ENCODE data around the gene SPATA31E1.
"Not testable (repeated sequence)": the region's sequence is repeated elsewhere in the genome, so short reads cannot be mapped to it uniquely, and the experiment has no call there.

SPATA31E1 gene

GRCh38 chr9:87884578-87885459 is 2.1 kb downstream of the SPATA31E1 start:
- no peak for DNase-seq (ENCODE audit: low read depth in 1 of 2, low spot score in 1 of 2)

- no peak for DNase-seq (ENCODE audit: low read depth in 1 of 2, low spot score in 1 of 2)
Measured at GRCh38 chr9:87885484-87886189, 3.0 kb downstream of the SPATA31E1 start.

DNA sequence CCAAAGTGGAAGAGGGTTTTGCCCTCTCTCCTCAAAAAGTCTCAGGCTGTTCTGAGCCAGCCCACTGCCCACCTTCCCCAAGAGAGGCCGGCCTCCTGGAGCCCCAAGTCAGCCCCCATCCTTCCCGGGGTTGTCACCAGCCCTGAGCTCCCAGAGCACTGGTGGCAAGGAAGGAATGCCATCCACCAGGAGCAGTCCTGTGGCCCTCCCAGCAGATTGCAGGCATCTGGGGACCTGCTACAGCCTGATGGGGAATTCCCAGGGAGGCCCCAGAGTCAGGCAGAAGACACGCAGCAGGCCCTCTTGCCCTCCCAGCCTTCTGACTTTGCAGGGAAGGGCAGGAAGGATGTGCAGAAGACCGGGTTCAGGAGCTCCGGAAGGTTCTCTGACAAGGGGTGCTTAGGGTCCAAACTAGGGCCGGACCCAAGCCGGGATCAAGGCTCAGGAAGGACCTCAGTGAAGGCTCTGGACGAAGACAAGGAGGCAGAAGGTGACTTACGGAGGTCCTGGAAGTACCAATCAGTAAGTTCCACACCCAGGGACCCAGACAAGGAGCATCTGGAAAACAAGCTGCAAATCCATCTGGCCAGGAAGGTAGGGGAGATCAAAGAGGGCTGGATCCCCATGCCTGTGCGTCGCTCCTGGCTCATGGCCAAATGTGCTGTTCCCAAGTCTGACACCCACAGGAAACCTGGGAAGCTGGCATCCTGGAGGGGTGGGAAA is 3.7 kb downstream of the SPATA31E1 start:
- no peak for DNase-seq (ENCODE audit: low read depth in 1 of 2, low spot score in 1 of 2)

- no peak for DNase-seq (ENCODE audit: low read depth in 1 of 2, low spot score in 1 of 2)
Measured at GRCh38 chr9:87886933-87887505, 4.3 kb downstream of the SPATA31E1 start.

GRCh38 chr9:87887661-87888480 is 5.2 kb downstream of the SPATA31E1 start:
- no peak for DNase-seq (ENCODE audit: low read depth in 1 of 2, low spot score in 1 of 2)

DNA sequence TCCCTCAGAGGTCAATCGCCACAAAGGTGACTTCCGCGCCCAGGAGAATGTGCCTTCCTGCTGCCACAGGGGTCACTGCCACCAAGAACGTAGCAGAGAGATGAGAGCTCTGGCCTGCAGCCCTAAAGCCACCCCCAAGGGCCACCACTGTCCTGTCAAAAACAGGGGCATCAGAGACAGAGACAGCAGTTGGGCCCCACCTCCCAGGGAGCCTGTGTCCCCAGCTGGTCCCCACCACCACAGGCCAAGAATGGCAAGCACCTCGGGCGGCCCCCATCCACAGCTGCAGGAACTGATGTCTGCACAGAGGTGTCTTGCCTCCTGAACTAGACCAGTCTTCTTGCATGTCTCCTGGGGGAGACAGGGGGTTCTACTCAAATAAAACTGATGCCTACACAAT is 5.8 kb downstream of the SPATA31E1 start:
- no peak for DNase-seq (ENCODE audit: low read depth in 1 of 2, low spot score in 1 of 2)

DNA sequence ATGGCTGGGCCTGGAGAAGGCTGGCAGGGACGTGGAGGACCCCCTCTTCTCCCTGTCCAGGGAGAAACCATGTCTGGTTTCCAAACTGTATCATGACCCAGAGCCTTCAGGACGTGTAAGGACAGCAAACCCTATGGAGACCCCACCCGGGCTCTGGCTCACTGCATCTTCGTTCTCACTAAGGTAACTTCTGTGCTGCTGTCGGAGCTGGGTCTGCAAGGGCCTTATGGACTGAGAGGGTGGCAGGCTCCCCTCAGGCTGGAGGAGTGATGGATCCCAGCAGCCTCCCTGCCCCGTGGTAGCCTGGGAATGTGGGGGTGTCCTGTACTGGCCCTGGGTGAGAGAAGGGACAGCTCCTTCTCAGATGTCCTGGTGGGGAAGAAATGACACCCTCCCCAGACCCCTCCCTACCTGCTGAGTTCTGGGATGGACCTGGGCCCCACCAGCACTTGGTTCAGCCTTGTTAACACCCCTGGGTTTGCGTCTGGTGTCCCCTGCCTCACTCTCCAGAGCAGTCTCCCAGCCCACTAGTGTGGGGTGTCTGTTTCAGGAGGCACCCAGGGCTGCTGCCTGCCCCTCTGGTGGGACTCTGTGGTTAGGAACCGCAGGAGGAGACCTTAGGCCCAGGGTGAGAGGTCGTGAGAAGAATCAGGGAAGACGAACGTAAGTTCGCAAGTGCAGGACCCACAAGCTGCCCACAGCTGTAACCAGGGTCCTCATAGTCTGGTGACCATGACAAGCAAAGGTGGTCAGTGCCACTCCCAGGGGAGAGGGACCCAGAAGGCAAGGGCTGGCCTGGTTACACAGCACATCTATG is 6.6 kb downstream of the SPATA31E1 start:
- no peak for DNase-seq (ENCODE audit: low read depth in 1 of 2, low spot score in 1 of 2)

DNA sequence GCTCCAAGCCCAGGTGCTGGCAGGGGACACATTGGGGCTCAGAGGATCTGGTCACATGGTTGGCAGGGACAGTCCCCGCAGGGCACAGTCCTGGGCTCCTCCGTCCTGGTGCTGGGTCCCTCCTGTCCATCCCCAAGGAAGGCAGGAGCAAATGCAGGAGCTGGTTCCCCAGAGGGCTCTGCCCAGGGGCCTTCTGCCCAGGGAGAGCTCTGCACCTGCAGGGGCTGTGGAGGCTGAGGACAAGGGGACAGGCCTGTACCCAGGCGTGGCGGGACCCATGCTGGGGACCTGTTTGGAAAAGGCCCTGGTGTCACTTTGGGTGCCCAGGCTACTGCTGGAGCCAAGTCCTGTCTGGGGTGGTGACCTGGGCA is 7.2 kb downstream of the SPATA31E1 start:
- no peak for DNase-seq (ENCODE audit: low read depth in 1 of 2, low spot score in 1 of 2)

DNA sequence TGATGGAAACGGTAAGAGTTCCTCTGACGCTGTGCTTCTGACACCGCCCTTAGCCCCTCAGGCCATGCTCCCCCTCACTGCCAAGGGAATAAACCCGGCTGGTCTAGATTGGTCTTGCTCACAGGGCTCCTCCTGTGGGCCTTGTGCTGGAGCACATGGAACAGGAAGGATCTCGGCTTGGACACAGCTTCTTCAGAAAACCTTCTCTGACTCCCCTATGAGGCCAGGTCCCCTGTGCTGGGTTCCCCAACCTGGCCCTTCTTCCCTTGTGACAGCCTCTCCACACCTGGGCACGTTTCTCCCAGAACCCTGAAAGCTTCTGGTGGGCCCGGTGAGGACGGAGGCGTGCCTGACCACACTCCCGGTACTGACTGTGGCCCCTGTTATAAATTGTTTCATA is 8.2 kb downstream of the SPATA31E1 start:
- DNase-seq (ENCODE audit: low read depth in 1 of 2, low spot score in 1 of 2): no peak

- DNase-seq (ENCODE audit: low read depth in 1 of 2, low spot score in 1 of 2): no peak
Measured at GRCh38 chr9:87891754-87892153, 9.1 kb downstream of the SPATA31E1 start.

DNA sequence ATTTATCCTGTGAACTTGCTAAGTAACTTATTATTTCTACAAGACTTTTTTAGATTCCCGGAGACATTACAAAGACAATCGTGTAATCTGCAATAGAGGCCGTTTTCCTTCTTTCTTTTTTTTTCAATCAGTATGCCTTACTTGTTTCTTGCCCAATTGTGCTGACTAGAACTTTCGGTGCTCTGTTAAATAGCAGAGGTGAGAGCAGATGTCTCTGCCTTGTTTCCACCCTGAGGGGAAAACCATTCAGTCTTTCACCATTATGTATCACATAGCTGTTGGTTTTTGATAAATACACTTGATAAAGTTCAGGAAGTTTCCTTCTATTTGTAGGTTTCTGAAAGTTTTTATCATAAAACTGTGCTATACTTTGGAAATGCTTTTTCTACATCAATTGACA is 10.3 kb downstream of the SPATA31E1 start:
- DNase-seq (ENCODE audit: low read depth in 1 of 2, low spot score in 1 of 2): no peak

- no peak for DNase-seq (ENCODE audit: low read depth in 1 of 2, low spot score in 1 of 2)
Measured at GRCh38 chr9:87894998-87895625, 12.4 kb downstream of the SPATA31E1 start.

DNA sequence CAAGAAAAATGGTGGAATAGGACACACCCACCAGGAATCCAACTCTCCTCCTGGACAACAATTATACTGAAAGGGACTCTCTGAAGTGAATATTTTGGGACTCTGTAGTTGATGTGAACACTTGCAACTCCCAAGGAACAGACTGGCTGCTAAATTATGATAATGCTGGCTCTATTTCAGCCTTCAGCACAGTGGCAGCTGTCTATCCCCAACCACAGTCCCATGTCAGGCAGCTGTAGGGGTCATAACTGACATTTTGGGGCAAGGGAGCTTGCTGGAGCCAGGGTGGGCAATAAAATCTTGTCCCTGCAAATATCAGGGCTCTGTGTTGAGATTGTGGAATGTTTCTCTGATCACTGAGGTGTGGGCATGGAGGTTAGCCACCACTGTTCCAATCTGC is 14.2 kb downstream of the SPATA31E1 start:
- DNase-seq (ENCODE audit: low read depth in 1 of 2, low spot score in 1 of 2): no peak

DNA sequence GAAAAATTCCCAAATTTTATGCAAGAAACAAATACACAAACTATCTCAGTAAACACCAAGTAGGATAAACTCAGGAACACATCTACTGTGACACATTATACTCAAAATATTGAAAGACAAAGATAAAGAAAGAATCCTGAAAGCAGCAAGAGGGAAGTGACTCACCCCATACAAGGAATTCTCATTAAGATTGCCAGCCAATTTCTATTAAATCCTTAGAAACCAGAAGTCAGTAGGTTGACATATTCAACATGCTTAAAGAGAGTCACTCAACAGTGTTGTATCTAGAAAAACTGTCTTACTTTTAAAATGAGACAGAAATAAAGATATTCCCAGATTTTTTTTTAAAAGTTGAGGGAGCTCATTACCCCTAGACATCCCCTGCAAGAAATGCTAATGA is 15.5 kb downstream of the SPATA31E1 start:
- DNase-seq (ENCODE audit: low read depth in 1 of 2, low spot score in 1 of 2): no peak

GRCh38 chr9:87902371-87902770 is 19.7 kb downstream of the SPATA31E1 start:
- not testable (repeated sequence) for DNase-seq (ENCODE audit: low read depth in 1 of 2, low spot score in 1 of 2)

DNA sequence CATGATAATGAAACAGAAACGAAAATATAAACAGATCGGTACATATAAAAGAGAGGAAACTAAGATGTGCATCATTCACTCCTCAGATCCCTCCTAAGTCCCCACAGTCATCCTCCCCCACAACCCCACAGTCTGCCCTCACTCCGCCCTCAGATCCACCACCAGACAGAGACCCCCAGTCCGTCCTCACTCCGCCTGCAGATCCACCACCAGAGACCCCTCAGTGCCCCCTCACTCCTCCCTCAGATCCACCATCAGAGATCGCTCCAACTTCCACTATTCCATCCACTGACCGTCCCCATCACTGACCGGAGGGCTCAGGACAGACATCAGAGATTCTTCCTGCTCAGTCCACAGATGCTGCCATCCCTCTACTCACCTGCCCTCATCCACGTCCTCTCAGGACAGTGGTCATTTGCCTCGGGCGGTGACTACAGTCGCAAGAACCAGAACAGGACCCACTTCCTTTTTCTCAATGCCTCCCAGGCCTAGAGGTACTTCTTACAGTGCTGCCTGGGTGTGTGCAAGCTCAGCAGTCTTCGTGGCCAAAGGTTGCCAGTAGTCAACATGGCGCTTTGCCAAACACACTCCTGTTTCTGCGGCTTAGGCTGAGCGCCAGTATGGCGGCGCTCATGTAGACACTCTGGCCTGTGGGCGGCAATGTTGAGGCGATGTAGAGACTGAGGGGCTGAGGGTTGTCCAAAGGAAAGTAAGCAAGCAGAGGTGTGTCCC is 26.8 kb downstream of the SPATA31E1 start:
- no peak for DNase-seq (ENCODE audit: low read depth in 1 of 2, low spot score in 1 of 2)

DNA sequence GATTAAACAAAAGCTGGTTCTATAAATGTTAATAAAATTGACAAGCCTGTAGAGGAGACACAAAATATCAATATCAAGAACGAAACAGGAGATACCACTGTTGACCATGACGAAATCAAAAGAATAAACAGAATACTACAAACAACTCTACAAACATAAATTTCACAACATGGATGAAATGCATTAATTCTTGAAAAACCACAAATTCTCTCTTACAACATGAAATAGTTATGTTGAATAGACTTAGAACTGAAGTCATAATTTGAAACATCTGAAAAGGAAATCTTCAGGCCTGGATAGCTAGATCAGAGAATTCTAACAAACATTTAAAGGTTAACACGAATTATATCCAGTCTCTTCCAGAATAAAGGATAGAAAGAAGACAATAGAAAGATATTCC is 28.1 kb downstream of the SPATA31E1 start:
- no peak for DNase-seq (ENCODE audit: low read depth in 1 of 2, low spot score in 1 of 2)

GRCh38 chr9:87917662-87918061 is 35.0 kb downstream of the SPATA31E1 start, which contains the start of gene SPATA31C1:
TSS of gene SPATA31C1 (plus strand) at chr9:87917962.
- DNase-seq (ENCODE audit: low read depth in 1 of 2, low spot score in 1 of 2): not testable (repeated sequence)

DNA sequence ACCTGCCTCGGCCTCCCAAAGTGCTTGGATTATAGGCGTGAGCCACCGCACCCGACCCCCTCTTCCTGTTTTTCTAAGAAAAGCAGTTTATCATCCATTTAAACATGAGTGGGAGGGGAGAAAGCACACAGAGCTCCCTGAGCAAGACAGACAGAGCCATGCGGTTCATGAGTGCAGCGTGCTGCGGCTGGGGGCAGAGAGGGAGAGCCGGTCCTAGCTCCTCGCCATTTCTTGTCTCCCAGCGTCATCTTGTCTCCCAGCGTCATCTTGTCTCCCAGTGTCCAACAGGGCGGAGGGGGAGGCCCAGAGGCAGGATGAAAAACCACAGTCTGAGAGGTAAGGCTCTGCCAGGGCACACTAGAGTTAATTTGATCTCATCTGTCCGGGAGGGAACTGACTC is 36.3 kb downstream of the SPATA31E1 start:
- DNase-seq (ENCODE audit: low read depth in 1 of 2, low spot score in 1 of 2): not testable (repeated sequence)

Measured in stimulated activated CD4-positive, alpha-beta T cell treated with anti-CD3 and anti-CD28 coated beads, Interleukin-15, amount 100 ng/mL, for 1 hour (primary cell).